SH-SY5Y (cell line): ENCODE results near the gene NBEA.

Experiments used
- GATA2 ChIP-seq: IDR thresholded peaks from 2 replicates; pipeline ENCODE4 v1.6.1; 2011; ENCODE audit warnings: mild to moderate bottlenecking, low read depth, low read length
- GATA3 ChIP-seq: IDR thresholded peaks from 2 replicates; pipeline ENCODE4 v1.6.1; 2011; ENCODE audit warnings: low read depth, mild to moderate bottlenecking, low read length, moderate library complexity

DNA sequence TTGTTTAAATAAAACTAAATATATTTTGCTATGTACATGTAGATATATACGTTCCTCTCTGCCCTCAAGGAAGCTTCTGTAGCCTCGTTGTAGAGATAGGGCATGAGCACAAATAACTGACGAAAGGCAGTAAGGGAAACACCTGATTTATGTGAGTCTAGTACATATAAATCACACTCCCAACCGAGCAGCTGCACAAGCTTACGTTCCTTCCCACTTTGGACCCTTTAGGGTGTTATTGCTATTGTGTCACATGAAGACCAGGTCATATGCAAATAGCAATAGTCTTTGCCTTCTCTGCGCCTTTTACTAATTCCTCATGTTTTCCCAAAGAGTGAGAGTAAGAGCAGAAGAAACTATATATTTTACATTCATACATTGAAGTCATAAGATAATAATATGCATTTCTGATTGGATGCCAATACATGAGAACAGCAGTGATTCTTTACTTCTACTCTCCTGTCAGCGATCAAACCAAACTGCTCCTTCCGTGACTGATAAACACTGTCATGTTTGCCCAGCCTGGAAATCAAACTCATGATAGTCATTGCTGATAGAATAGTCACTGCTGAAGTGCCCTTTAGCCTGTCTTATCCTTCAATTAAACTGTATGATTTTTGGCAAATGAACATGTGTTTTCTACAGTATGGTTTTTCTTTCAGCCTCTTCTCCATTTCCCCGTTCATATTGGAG, 661.7 kb downstream of the NBEA start:
- TF ChIP-seq GATA3 (no peak), GATA2 (no peak)
